IMR-90 (cell line): ENCODE data around the gene PPIB. TPM values are rescaled to one million over a fixed set of nuclear protein-coding genes. Genes with fewer than 3 reads are reported as not detected.

Experiments
- ATAC-seq: fragments of 200-7000 bp; cut with Tn5 transposase; 2 replicates; pipeline ENCODE4 v1.9.1; 2020; ENCODE audit warnings: low read depth, mild to moderate bottlenecking, moderate library complexity
- BruUV-seq: library from RNA; stranded (reverse); fragments of 400-500 nt; replicated peaks from 2 replicates; lab custom pipeline; 2021; lab: Mats Ljungman, UMichigan
- CTCF ChIA-PET: fragments of 300-600 bp; formaldehyde crosslinking; extraction: SDS; loops from one replicate; lab custom pipeline; 2021; ENCODE audit warnings: antibody characterized with exemption; lab: Yijun Ruan, JAX
- POLR2A ChIA-PET: fragments of 300-600 bp; sonication (Branson Sonifier 250); formaldehyde crosslinking; loops from one replicate; lab custom pipeline; 2022; ENCODE audit warnings: antibody characterized with exemption; ENCODE audit not compliant: unreplicated experiment; lab: Charles Lee
- DNase-seq: peaks from one replicate; pipeline ENCODE4 v3.0.0; 2013
- H2AFZ ChIP-seq: replicated peaks from 2 replicates; pipeline ENCODE3; 2013; ENCODE audit warnings: low read length, mild to moderate bottlenecking; ENCODE audit not compliant: poor library complexity
- H2AK5ac ChIP-seq: 2 replicates; pipeline ENCODE4 v1.6.1; 2013; ENCODE audit warnings: low read depth, low read length, inconsistent platforms
- H2AK9ac ChIP-seq: replicated peaks from 2 replicates; pipeline ENCODE3; 2013; ENCODE audit warnings: mild to moderate bottlenecking, low read depth, low read length, moderate library complexity; ENCODE audit not compliant: poor library complexity
- H2BK120ac ChIP-seq: 2 replicates; pipeline ENCODE4 v1.6.1; 2013; ENCODE audit warnings: low read depth, low read length, inconsistent platforms
- H2BK15ac ChIP-seq: 3 replicates; pipeline ENCODE4 v1.6.1; 2013; ENCODE audit warnings: low read depth, low read length, inconsistent platforms
- H2BK20ac ChIP-seq: 2 replicates; pipeline ENCODE4 v1.6.1; 2013; ENCODE audit warnings: low read depth, mild to moderate bottlenecking, inconsistent platforms, low read length, moderate library complexity
- H2BK5ac ChIP-seq: 2 replicates; pipeline ENCODE4 v1.6.1; 2013; ENCODE audit warnings: mild to moderate bottlenecking, low read depth, low read length, inconsistent platforms; ENCODE audit not compliant: poor library complexity, severe bottlenecking
- H3K14ac ChIP-seq: replicated peaks from 2 replicates; pipeline ENCODE4 v1.6.1; 2013; ENCODE audit warnings: low read depth, low read length, inconsistent platforms
- H3K18ac ChIP-seq: 2 replicates; pipeline ENCODE4 v1.6.1; 2013; ENCODE audit warnings: low read depth, low read length, control low read depth
- H3K23ac ChIP-seq: 2 replicates; pipeline ENCODE4 v1.6.1; 2013; ENCODE audit warnings: low read depth, low read length, inconsistent platforms
- H3K27ac ChIP-seq: 2 replicates; pipeline ENCODE4 v1.5.1; 2013; ENCODE audit warnings: mild to moderate bottlenecking, control low read depth, low read length; ENCODE audit not compliant: insufficient read depth
- H3K27me3 ChIP-seq: 2 replicates; pipeline ENCODE4 v1.6.1; 2013; ENCODE audit warnings: low read length; ENCODE audit not compliant: control insufficient read depth, insufficient read depth
- H3K36me3 ChIP-seq: 2 replicates; pipeline ENCODE4 v1.6.1; 2013; ENCODE audit warnings: low read length, mixed read lengths; ENCODE audit not compliant: control insufficient read depth, insufficient read depth
- H3K4ac ChIP-seq: 2 replicates; pipeline ENCODE4 v1.6.1; 2013; ENCODE audit warnings: low read depth, low read length, inconsistent platforms
- H3K4me1 ChIP-seq: 2 replicates; pipeline ENCODE4 v1.6.1; 2013; ENCODE audit warnings: low read length, mixed read lengths; ENCODE audit not compliant: control insufficient read depth, insufficient read depth
- H3K4me2 ChIP-seq: 2 replicates; pipeline ENCODE4 v1.6.1; 2013; ENCODE audit warnings: low read depth, mild to moderate bottlenecking, control low read depth, low read length, moderate library complexity
- H3K4me3 ChIP-seq: 2 replicates; pipeline ENCODE4 v1.5.1; 2013; ENCODE audit warnings: low read depth, mild to moderate bottlenecking, control low read depth, low read length, moderate library complexity; ENCODE audit not compliant: insufficient read depth
- H3K56ac ChIP-seq: 2 replicates; pipeline ENCODE4 v1.6.1; 2013; ENCODE audit warnings: low read length, inconsistent platforms; ENCODE audit not compliant: insufficient read depth; ENCODE audit errors: extremely low read depth
- H3K79me1 ChIP-seq, 2 experiments: 2 replicates each; pipeline ENCODE4 v1.6.1; 2013; ENCODE audit warnings: low read length in 2 of 2, inconsistent platforms in 1 of 2, low read depth in 1 of 2
- H3K9ac ChIP-seq: 2 replicates; pipeline ENCODE4 v1.6.1; 2013; ENCODE audit warnings: low read depth, low read length, control low read depth
- H3K9me1 ChIP-seq: 2 replicates; pipeline ENCODE4 v1.6.1; 2013; ENCODE audit warnings: low read length, inconsistent platforms; ENCODE audit not compliant: insufficient read depth
- H3K9me3 ChIP-seq: 2 replicates; pipeline ENCODE4 v1.6.1; 2013; ENCODE audit warnings: low read length; ENCODE audit not compliant: control insufficient read depth, insufficient read depth
- H4K20me1 ChIP-seq: 2 replicates; pipeline ENCODE4 v1.6.1; 2013; ENCODE audit warnings: low read length, inconsistent platforms; ENCODE audit not compliant: insufficient read depth
- H4K5ac ChIP-seq: 2 replicates; pipeline ENCODE4 v1.6.1; 2013; ENCODE audit warnings: mild to moderate bottlenecking, low read depth, low read length, control low read depth
- H4K8ac ChIP-seq, 2 experiments: 2 replicates each; pipeline ENCODE4 v1.6.1; 2013; ENCODE audit warnings: low read depth in 2 of 2, low read length in 2 of 2, control low read depth in 1 of 2, inconsistent platforms in 1 of 2
- H4K91ac ChIP-seq: 2 replicates; pipeline ENCODE4 v1.6.1; 2013; ENCODE audit warnings: low read depth, low read length, inconsistent platforms; ENCODE audit not compliant: insufficient read depth
- BHLHE40 ChIP-seq: fragments of 150-350 bp; IDR thresholded peaks from 2 replicates; pipeline ENCODE4 v1.6.1; 2016; ENCODE audit warnings: mild to moderate bottlenecking, low read depth, low read length
- MAZ ChIP-seq: IDR thresholded peaks from 2 replicates; pipeline ENCODE4 v1.6.1; 2012; ENCODE audit warnings: low read depth, mild to moderate bottlenecking, low read length, improper control_type of control experiment, moderate library complexity, borderline replicate concordance
- MXI1 ChIP-seq: IDR thresholded peaks from 2 replicates; pipeline ENCODE4 v1.6.1; 2012; ENCODE audit warnings: low read depth, mild to moderate bottlenecking, low read length, moderate library complexity, borderline replicate concordance
- NFE2L2 ChIP-seq: fragments of 150-350 bp; IDR thresholded peaks from 2 replicates; pipeline ENCODE4 v1.6.1; 2016; ENCODE audit warnings: low read depth, mild to moderate bottlenecking, low read length
- WGBS, 2 experiments: methylation state at CpG; one replicate each; pipeline versions ENCODE4 v1.1.5 to v1.1.7; 2013; ENCODE audit warnings: missing lambda C conversion rate in 2 of 2; ENCODE audit not compliant: insufficient read length in 1 of 2; ENCODE audit errors: extremely low coverage in 2 of 2; 5-methylcytosine and 5-hydroxymethylcytosine counted together
- dilution Hi-C: fragments of 300-500 bp; cut with HindIII; formaldehyde crosslinking; loops from one replicate; pipeline ENCODE4 v1.14.3; 2018; ENCODE audit warnings: low sequenced_read_pairs; ENCODE audit not compliant: unreplicated experiment
- in situ Hi-C: fragments of 300-500 bp; cut with MboI; formaldehyde crosslinking; loops from 3 replicates; pipeline ENCODE4 v1.14.3; 2019; ENCODE audit warnings: low sequenced_read_pairs, inconsistent platforms, mixed read lengths
- intact Hi-C: fragments of 100-400 bp; cut with micrococcal nuclease; formaldehyde crosslinking; loops from 2 replicates; pipeline ENCODE4 v1.10.0; 2022
- polyA plus RNA-seq, 3 experiments: library from polyadenylated mRNA; depleted of rRNA; stranded (reverse); fragments of >200 nt; gene quantifications; 2 replicates each; pipeline ENCODE4 v1.2.3, GENCODE V29; 2012; ENCODE audit warnings: low replicate concordance in 1 of 3
- total RNA-seq: library from RNA; depleted of rRNA; stranded (reverse); fragments of >200 nt; gene quantifications from 2 replicates; pipeline ENCODE4 v1.2.3, GENCODE V29; 2012
- TF ChIP-seq, protein P1 (sequence below): fragments of 150-350 bp; IDR thresholded peaks from 2 replicates; pipeline ENCODE4 v1.6.1; 2017; ENCODE audit warnings: mild to moderate bottlenecking, antibody characterized with exemption, low read length, low read depth

PPIB gene
- total and polyA plus RNA-seq, 2 of the 4 experiments (the other 2 are of a cell fraction): 1,358 to 1,682 TPM

DNA sequence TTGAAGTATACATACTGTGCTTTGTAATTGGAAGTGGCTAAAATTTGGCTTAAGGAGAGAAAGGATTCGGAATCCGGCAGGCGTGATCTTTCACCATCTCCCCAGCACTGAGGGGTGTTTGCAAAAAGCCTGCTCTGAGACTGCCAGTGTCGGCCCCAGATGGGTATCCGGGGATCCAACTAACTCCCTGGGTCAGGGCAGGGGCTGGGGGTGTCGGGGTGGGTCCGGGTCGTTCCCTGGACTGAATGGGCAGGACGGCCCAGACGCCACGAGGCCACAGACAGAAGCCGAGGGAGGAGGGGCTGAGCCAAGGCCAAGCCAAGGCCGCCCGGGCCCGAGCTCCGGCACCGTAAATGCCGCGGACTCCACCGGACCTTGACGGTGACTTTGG is 349 bp downstream of the PPIB start:
- BruUV-seq: no TSS peak

More for the DNA sequence above, 349 bp downstream of the PPIB start:
- dilution Hi-C loops: no loop called here
- peak overlapping the region; percentile 59; the same call in 1 of the 2 replicates for H4K5ac ChIP-seq
- H4K8ac ChIP-seq: peak overlapping the region; percentile 74 to 90
- peak overlapping the region; percentile 98 for H3K14ac ChIP-seq
- H3K9me1 ChIP-seq: peaks cover 14% of the 10 kb centered on the region
- H3K27ac ChIP-seq: peak overlapping the region; percentile 97
- ChIA-PET CTCF (interaction anchor here (0.7 kb wide), 1 partner anchor 8 kb away, joined by 3 read pairs; no protein-coding TSS in a partner anchor), POLR2A (interaction anchor here (0.6 to 1.6 kb wide), 3 partner anchors 9 to 1023 kb away, joined by 3 to 7 read pairs (median 4); partner anchors contain the start of gene CLPX)
- H3K36me3 ChIP-seq: peaks cover 32% of the 10 kb centered on the region
- peak overlapping the region; percentile 97 for H3K9ac ChIP-seq
- peaks cover 19 to 38% of the 10 kb centered on the region in 2 experiments for H3K79me1 ChIP-seq
- whole genome bisulfite sequencing, 2 experiments: no CpG with 5 or more reads among the region's 21 CpGs
- H3K4me2 ChIP-seq: peak overlapping the region; percentile 91
- DNase-seq (no peak), ATAC-seq (peak; percentile 46)
- H3K4me3 ChIP-seq: peak overlapping the region; percentile 92
- H2BK15ac ChIP-seq: no peak overlapping the region
- peaks cover 37% of the 10 kb centered on the region for H4K20me1 ChIP-seq
- peak overlapping the region; percentile 89 for H4K91ac ChIP-seq
- H3K4ac ChIP-seq: peak overlapping the region; percentile 97
- intact Hi-C loops: no loop called here
- peak overlapping the region; percentile 54; the same call in 1 of the 2 replicates for H3K18ac ChIP-seq
- peak overlapping the region; percentile 93 for H2AK5ac ChIP-seq
- peak overlapping the region; percentile 92; the same call in 1 of the 2 replicates for H3K23ac ChIP-seq
- H2AK9ac ChIP-seq: peak overlapping the region; percentile 99
- H2BK5ac ChIP-seq: peak overlapping the region; percentile 86
- no peaks in the 10 kb centered on the region for H3K9me3 ChIP-seq
- peaks cover 6% of the 10 kb centered on the region for H3K4me1 ChIP-seq
- TF ChIP-seq NFE2L2 (no peak), MAZ (no peak), MXI1 (peak; percentile 85), BHLHE40 (no peak)
- TF ChIP-seq, protein P1, sequence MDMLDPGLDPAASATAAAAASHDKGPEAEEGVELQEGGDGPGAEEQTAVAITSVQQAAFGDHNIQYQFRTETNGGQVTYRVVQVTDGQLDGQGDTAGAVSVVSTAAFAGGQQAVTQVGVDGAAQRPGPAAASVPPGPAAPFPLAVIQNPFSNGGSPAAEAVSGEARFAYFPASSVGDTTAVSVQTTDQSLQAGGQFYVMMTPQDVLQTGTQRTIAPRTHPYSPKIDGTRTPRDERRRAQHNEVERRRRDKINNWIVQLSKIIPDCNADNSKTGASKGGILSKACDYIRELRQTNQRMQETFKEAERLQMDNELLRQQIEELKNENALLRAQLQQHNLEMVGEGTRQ: no peak
- H2BK120ac ChIP-seq: no peak overlapping the region
- no peaks in the 10 kb centered on the region for H3K27me3 ChIP-seq
- peak overlapping the region; percentile 96 for H2AFZ ChIP-seq
- peak overlapping the region; percentile 93 for H3K56ac ChIP-seq
- no peak overlapping the region for H2BK20ac ChIP-seq
- in situ Hi-C loops: no loop called here
